22Rv1 (cell line): ENCODE measurements around the gene AGTPBP1.

Experiments
- ZFX ChIP-seq: fragments of 450-650 bp; IDR thresholded peaks from 2 replicates; pipeline ENCODE4 v1.6.1; 2017; ENCODE audit warnings: antibody characterized with exemption, borderline replicate concordance
- TF ChIP-seq, protein P1 (sequence below): fragments of 450-650 bp; IDR thresholded peaks from 2 replicates; pipeline ENCODE4 v1.5.1; 2017; ENCODE audit warnings: mild to moderate bottlenecking

GRCh38 chr9:85522459-85523092 is 219.2 kb downstream of the AGTPBP1 start:
- TF ChIP-seq, protein P1, sequence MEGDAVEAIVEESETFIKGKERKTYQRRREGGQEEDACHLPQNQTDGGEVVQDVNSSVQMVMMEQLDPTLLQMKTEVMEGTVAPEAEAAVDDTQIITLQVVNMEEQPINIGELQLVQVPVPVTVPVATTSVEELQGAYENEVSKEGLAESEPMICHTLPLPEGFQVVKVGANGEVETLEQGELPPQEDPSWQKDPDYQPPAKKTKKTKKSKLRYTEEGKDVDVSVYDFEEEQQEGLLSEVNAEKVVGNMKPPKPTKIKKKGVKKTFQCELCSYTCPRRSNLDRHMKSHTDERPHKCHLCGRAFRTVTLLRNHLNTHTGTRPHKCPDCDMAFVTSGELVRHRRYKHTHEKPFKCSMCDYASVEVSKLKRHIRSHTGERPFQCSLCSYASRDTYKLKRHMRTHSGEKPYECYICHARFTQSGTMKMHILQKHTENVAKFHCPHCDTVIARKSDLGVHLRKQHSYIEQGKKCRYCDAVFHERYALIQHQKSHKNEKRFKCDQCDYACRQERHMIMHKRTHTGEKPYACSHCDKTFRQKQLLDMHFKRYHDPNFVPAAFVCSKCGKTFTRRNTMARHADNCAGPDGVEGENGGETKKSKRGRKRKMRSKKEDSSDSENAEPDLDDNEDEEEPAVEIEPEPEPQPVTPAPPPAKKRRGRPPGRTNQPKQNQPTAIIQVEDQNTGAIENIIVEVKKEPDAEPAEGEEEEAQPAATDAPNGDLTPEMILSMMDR = no peak
- no peak for TF ChIP-seq ZFX
